GM06990 (cell line): ENCODE results near the gene MT1A.

Source experiments
- DNase-seq: peaks from one replicate; pipeline ENCODE4 v3.0.0-alpha.2; 2011; ENCODE audit not compliant: insufficient read length; ENCODE audit errors: extremely low read depth
- H3K27me3 ChIP-seq: replicated peaks from 2 replicates; pipeline ENCODE4 v1.6.0; 2011; ENCODE audit warnings: low read length; ENCODE audit not compliant: control insufficient read depth, insufficient read depth
- H3K36me3 ChIP-seq: 2 replicates; pipeline ENCODE4 v1.5.1; 2011; ENCODE audit warnings: low read length; ENCODE audit not compliant: control insufficient read depth, insufficient read depth
- H3K4me3 ChIP-seq: replicated peaks from 2 replicates; pipeline ENCODE4 v1.5.1; 2011; ENCODE audit warnings: low read depth, mild to moderate bottlenecking, control low read depth, low read length
- CTCF ChIP-seq: IDR thresholded peaks from 2 replicates; pipeline ENCODE4 v1.5.1; 2011; ENCODE audit warnings: low read length, control low read depth, mild to moderate bottlenecking, inconsistent platforms; ENCODE audit not compliant: insufficient read depth, poor library complexity, severe bottlenecking

The MT1A gene

DNA sequence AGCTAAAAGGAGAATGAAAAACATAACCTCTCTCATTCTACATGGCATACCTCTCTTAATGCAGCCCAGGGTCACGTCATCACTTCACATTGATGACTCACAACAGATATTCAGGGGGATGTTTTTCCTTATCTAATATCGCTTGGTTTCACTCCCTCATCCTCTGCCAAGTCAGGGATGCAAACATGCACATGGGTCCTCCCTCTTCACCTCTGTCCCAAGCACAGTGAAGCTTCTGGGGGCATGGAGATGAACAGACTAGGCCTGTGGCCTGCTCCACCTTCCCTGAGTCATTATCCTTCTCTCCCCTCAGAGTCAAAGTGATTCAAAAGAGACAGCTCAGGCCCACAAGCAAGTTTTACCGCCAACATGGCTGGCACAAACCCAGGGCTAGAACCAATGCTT is 32.4 kb upstream of the MT1A start:
- H3K4me3 ChIP-seq: no peak overlapping the region
- DNase-seq: no peak
- TF ChIP-seq CTCF: no peak
- no peaks in the 10 kb centered on the region for H3K27me3 ChIP-seq
- no peaks in the 10 kb centered on the region for H3K36me3 ChIP-seq

- no peak for TF ChIP-seq CTCF
- H3K4me3 ChIP-seq: no peak overlapping the region
Observed at GRCh38 chr16:56606476-56607108, 31.9 kb upstream of the MT1A start.

DNA sequence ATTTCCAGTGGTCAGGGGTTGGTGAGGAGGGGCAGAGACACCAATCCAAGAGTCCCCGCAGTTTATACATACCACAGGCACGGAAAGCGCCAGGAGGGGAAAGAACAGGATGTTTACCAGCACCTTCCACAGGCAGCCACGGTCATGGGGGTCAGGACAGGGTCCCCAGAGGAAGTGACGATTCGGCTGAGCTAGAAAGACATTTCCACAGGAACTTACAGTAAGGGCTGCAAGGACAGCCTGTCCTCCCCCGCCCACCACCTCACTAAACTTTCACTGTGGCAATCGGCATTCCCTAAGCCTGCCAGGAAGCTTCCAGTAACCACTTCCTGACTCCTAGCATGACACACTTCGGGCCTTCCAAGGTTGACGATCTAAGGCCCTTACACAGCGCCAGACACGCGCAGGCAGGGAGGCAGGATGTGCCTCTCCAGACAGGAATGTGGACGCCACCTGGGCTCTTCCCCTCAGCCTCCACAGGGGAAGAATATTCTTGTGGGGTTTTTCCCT is 31.3 kb upstream of the MT1A start:
- no peak for DNase-seq
- Histone ChIP-seq H3K4me3 (no peak overlapping the region), H3K36me3 (no peaks in the 10 kb centered on the region), H3K27me3 (no peaks in the 10 kb centered on the region)
- no peak for TF ChIP-seq CTCF

More at GRCh38 chr16:56606476-56607108, 31.9 kb upstream of the MT1A start:
- no peaks in the 10 kb centered on the region for H3K27me3 ChIP-seq
- no peak for DNase-seq
- H3K36me3 ChIP-seq: no peaks in the 10 kb centered on the region

- no peak for TF ChIP-seq CTCF
- Histone ChIP-seq H3K27me3 (no peaks in the 10 kb centered on the region), H3K36me3 (no peaks in the 10 kb centered on the region), H3K4me3 (no peak overlapping the region)
- DNase-seq: no peak
Observed at GRCh38 chr16:56607675-56608042, 30.8 kb upstream of the MT1A start.

GRCh38 chr16:56608043-56608875 is 30.2 kb upstream of the MT1A start, which contains the start of gene MT2A:
Gene MT2A (plus strand): TSS chr16:56608584. CDS start chr16:56608656, 72 bp downstream.
- Histone ChIP-seq H3K36me3 (no peaks in the 10 kb centered on the region), H3K4me3 (peak within 1 kb of the TSS; percentile 69), H3K27me3 (no peaks in the 10 kb centered on the region)
- DNase-seq: peak; percentile 93
- TF ChIP-seq CTCF: no peak
